HCT116 (cell line): ENCODE measurements around the gene SCAMP1. TPM values are rescaled to one million over a fixed set of nuclear protein-coding genes. Genes with fewer than 3 reads are reported as not detected.

Source experiments
- ATAC-seq: fragments of 200-7000 bp; cut with Tn5 transposase; 2 replicates; pipeline ENCODE4 v1.9.1; 2020; ENCODE audit warnings: mild to moderate bottlenecking, moderate library complexity
- BruUV-seq: library from RNA; stranded (reverse); fragments of 400-500 nt; replicated peaks from 2 replicates; lab custom pipeline; 2021; lab: Mats Ljungman, UMichigan
- CTCF ChIA-PET: fragments of 300-600 bp; sonication (Branson Sonifier 250); formaldehyde crosslinking; loops from one replicate; lab custom pipeline; 2021; ENCODE audit warnings: antibody characterized with exemption; lab: Charles Lee
- POLR2A ChIA-PET: fragments of 300-600, 350-600 bp; sonication (Branson Sonifier 250); formaldehyde crosslinking; loops from one replicate; lab custom pipeline; 2021; ENCODE audit warnings: antibody characterized with exemption; lab: Charles Lee
- RAD21 ChIA-PET, 2 experiments: fragments of 300-600 bp; sonication (Branson Sonifier 250); formaldehyde crosslinking; loops; one replicate each; lab custom pipeline; 2023; ENCODE audit warnings: low total read pairs in 2 of 2; ENCODE audit not compliant: uncharacterized antibody in 2 of 2, unreplicated experiment in 2 of 2, low non-redundant PET in 1 of 2; lab: Charles Lee
- DNase-seq: peaks from one replicate; pipeline ENCODE4 v3.0.0-alpha.2; 2010; ENCODE audit warnings: low read depth, low spot score
- H2AFZ ChIP-seq: fragments of 200-600 bp; shearing (Covaris generic), sonication (generic); 2 replicates; pipeline ENCODE4 v1.6.1; 2017; ENCODE audit warnings: low read depth, mixed run types, mixed read lengths, antibody characterized with exemption, low read length; ENCODE audit not compliant: poor library complexity, severe bottlenecking
- H3K27ac ChIP-seq: 2 replicates; pipeline ENCODE4 v1.5.1; 2012; ENCODE audit warnings: low read depth, low read length
- H3K27me3 ChIP-seq: fragments of 200-600 bp; sonication (generic); 2 replicates; pipeline ENCODE4 v1.6.1; 2016; ENCODE audit warnings: mixed run types, low read length, mixed read lengths; ENCODE audit not compliant: insufficient read depth
- H3K36me3 ChIP-seq, 2 experiments: fragments of 200-500 bp in 1 of 2; fragments of 200-600 bp in 1 of 2; sonication (Bioruptor generic) in 1 of 2; sonication (generic) in 1 of 2; 2 replicates each; pipeline versions ENCODE4 v1.5.1 to v1.6.1; 2014 to 2016; ENCODE audit warnings: low read length in 2 of 2, inconsistent platforms in 1 of 2, mixed read lengths in 1 of 2, mixed run types in 1 of 2; ENCODE audit not compliant: insufficient read depth in 2 of 2, control insufficient read depth in 1 of 2
- H3K4me1 ChIP-seq, 2 experiments: fragments of 200-600 bp in 1 of 2; sonication (generic) in 1 of 2; 2 replicates each; pipeline versions ENCODE4 v1.5.1 to v1.6.1; 2012 to 2017; ENCODE audit warnings: low read length in 2 of 2, inconsistent platforms in 1 of 2, mild to moderate bottlenecking in 1 of 2, mixed read lengths in 1 of 2, mixed run types in 1 of 2, moderate library complexity in 1 of 2; ENCODE audit not compliant: insufficient read depth in 2 of 2, control insufficient read depth in 1 of 2
- H3K4me2 ChIP-seq: fragments of 200-600 bp; sonication (generic); 2 replicates; pipeline ENCODE4 v1.6.1; 2017; ENCODE audit warnings: mixed run types, low read length, mixed read lengths
- H3K4me3 ChIP-seq, 2 experiments: fragments of 200-600 bp in 1 of 2; sonication (generic) in 1 of 2; replicated peaks in 1 of 2; 2 replicates each; pipeline ENCODE4 v1.5.1; 2011 to 2016; ENCODE audit warnings: low read length in 2 of 2, control low read depth in 1 of 2, low read depth in 1 of 2, mild to moderate bottlenecking in 1 of 2, mixed read lengths in 1 of 2, mixed run types in 1 of 2
- H3K79me2 ChIP-seq: fragments of 200-600 bp; sonication (generic); 2 replicates; pipeline ENCODE4 v1.6.1; 2017; ENCODE audit warnings: mild to moderate bottlenecking, mixed run types, low read length, moderate library complexity, mixed read lengths; ENCODE audit not compliant: insufficient read depth
- H3K9ac ChIP-seq: fragments of 200-600 bp; sonication (generic); 2 replicates; pipeline ENCODE4 v1.6.1; 2016; ENCODE audit warnings: low read length, mixed read lengths
- H3K9me2 ChIP-seq: fragments of 200-600 bp; sonication (generic), shearing (Covaris generic); 2 replicates; pipeline ENCODE4 v1.6.1; 2017; ENCODE audit warnings: mixed run types, mild to moderate bottlenecking, moderate library complexity; ENCODE audit not compliant: insufficient read depth
- H3K9me3 ChIP-seq, 2 experiments: fragments of 200-500 bp in 1 of 2; fragments of 200-600 bp in 1 of 2; sonication (Bioruptor generic) in 1 of 2; sonication (generic) in 1 of 2; 2 replicates each; pipeline ENCODE4 v1.6.1; 2014 to 2017; ENCODE audit warnings: low read length in 2 of 2, mixed read lengths in 2 of 2, inconsistent platforms in 1 of 2, low read depth in 1 of 2, mild to moderate bottlenecking in 1 of 2, mixed run types in 1 of 2, moderate library complexity in 1 of 2; ENCODE audit not compliant: control insufficient read depth in 1 of 2, insufficient read depth in 1 of 2
- H4K20me1 ChIP-seq: fragments of 200-600 bp; sonication (generic), shearing (Covaris generic); 2 replicates; pipeline ENCODE4 v1.6.1; 2017; ENCODE audit warnings: mixed run types, mild to moderate bottlenecking, moderate library complexity; ENCODE audit not compliant: insufficient read depth
- CBX3 ChIP-seq: IDR thresholded peaks from 2 replicates; pipeline ENCODE4 v1.6.1; 2012; ENCODE audit warnings: low read depth
- CEBPB ChIP-seq: IDR thresholded peaks from 2 replicates; pipeline ENCODE4 v1.6.1; 2012; ENCODE audit warnings: low read depth
- EGR1 ChIP-seq: IDR thresholded peaks from 2 replicates; pipeline ENCODE4 v1.6.1; 2012; ENCODE audit warnings: low read depth
- ELF1 ChIP-seq: IDR thresholded peaks from 2 replicates; pipeline ENCODE4 v1.6.1; 2012; ENCODE audit warnings: low read depth, borderline replicate concordance
- EZH2 ChIP-seq: fragments of 200-600 bp; sonication (generic); IDR thresholded peaks from 2 replicates; pipeline ENCODE4 v1.6.1; 2017; ENCODE audit warnings: antibody characterized with exemption, mixed run types
- FOSL1 ChIP-seq: IDR thresholded peaks from 2 replicates; pipeline ENCODE4 v1.6.1; 2012; ENCODE audit warnings: low read depth
- JUND ChIP-seq: IDR thresholded peaks from 2 replicates; pipeline ENCODE4 v1.6.1; 2012
- POLR2A ChIP-seq: IDR thresholded peaks from 2 replicates; pipeline ENCODE4 v1.7.0; 2011; ENCODE audit warnings: borderline replicate concordance; ENCODE audit not compliant: insufficient read depth, insufficient read length; ENCODE audit errors: extremely low read depth
- POLR2AphosphoS5 ChIP-seq: IDR thresholded peaks from 2 replicates; pipeline ENCODE4 v1.6.1; 2011; ENCODE audit warnings: mild to moderate bottlenecking, low read depth, low read length, moderate library complexity
- SP1 ChIP-seq: IDR thresholded peaks from 2 replicates; pipeline ENCODE4 v1.6.1; 2012; ENCODE audit warnings: low read depth
- YY1 ChIP-seq: IDR thresholded peaks from 2 replicates; pipeline ENCODE4 v1.6.1; 2011; ENCODE audit warnings: low read length, low read depth, moderate library complexity, mild to moderate bottlenecking; ENCODE audit not compliant: insufficient replicate concordance; ENCODE audit errors: extremely low read depth
- ZFX ChIP-seq: fragments of 450-650 bp; IDR thresholded peaks from 2 replicates; pipeline ENCODE4 v1.6.1; 2017
- ZNF274 ChIP-seq: fragments of 200-500 bp; sonication (Bioruptor generic); IDR thresholded peaks from 2 replicates; pipeline ENCODE4 v1.6.1; 2014; ENCODE audit warnings: mild to moderate bottlenecking, low read depth, low read length, inconsistent platforms
- intact Hi-C: fragments of 100-400 bp; cut with micrococcal nuclease; formaldehyde crosslinking; loops from 2 replicates; pipeline ENCODE4 v1.10.0; 2022
- total RNA-seq: library from RNA; stranded (reverse); gene quantifications from one replicate; pipeline ENCODE4 v1.2.1, GENCODE V29; 2021; ENCODE audit not compliant: unreplicated experiment
- TF ChIP-seq, protein P1 (sequence below): IDR thresholded peaks from 2 replicates; pipeline ENCODE4 v1.6.1; 2011; ENCODE audit warnings: mild to moderate bottlenecking, low read length, moderate library complexity; ENCODE audit not compliant: insufficient replicate concordance; ENCODE audit errors: extremely low read depth
- TF ChIP-seq, protein P2 (sequence below), 3 experiments: fragments of 200-600 bp in 1 of 3; sonication (generic) in 1 of 3; IDR thresholded peaks in 2 of 3; conservative IDR thresholded peaks in 1 of 3; 2 replicates each; pipeline ENCODE4 v1.5.1; 2012 to 2017; ENCODE audit warnings: low read depth in 2 of 3, low read length in 2 of 3, antibody characterized with exemption in 1 of 3, borderline replicate concordance in 1 of 3, control low read depth in 1 of 3, mild to moderate bottlenecking in 1 of 3, mixed read lengths in 1 of 3, mixed run types in 1 of 3, moderate library complexity in 1 of 3; ENCODE audit not compliant: insufficient read depth in 1 of 3
- TF ChIP-seq, protein P3 (sequence below): IDR thresholded peaks from 2 replicates; pipeline ENCODE4 v1.6.1; 2012; ENCODE audit warnings: low read depth

SCAMP1 gene
- total RNA-seq, 1 experiment from 2014 or later, result 46.4 TPM

DNA sequence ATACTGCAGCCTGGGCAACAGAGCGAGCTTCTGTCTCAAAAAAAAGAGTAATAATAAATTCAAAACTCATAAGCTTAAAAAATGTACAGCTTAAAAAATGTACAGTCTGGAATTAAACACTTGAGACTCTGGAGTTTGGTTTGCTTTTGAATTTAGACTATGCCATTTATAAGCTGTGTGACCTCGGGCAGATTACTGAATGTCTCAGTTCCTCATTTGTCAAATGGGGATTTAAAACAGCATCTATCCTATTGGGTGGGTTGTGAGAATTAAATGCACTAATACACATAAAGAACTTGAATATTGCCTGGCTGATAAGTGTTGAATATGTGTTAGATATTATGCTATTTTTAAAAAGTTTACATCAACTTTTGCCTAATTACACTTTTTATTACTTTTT, 98.4 kb downstream of the SCAMP1 start:
- Histone ChIP-seq H3K36me3 (no peaks in the 10 kb centered on the region), H3K4me3 (no peak overlapping the region), H3K27me3 (no peaks in the 10 kb centered on the region), H3K27ac (no peak overlapping the region), H3K4me2 (no peak overlapping the region), H4K20me1 (no peaks in the 10 kb centered on the region), H3K9ac (no peak overlapping the region), H3K79me2 (no peaks in the 10 kb centered on the region), H2AFZ (no peak overlapping the region), H3K9me2 (no peaks in the 10 kb centered on the region), H3K4me1 (no peaks in the 10 kb centered on the region), H3K9me3 (no peaks in the 10 kb centered on the region)
- ChIA-PET CTCF (interaction anchor here (0.8 kb wide), 1 partner anchor 9 kb away, joined by 3 read pairs; no protein-coding TSS in a partner anchor), POLR2A (no interaction called here), RAD21 (no interaction called here)
- intact Hi-C loops, result no loop called here
- ATAC-seq (no peak), DNase-seq (no peak)
- TF ChIP-seq CBX3 (no peak), SP1 (no peak), EGR1 (no peak), POLR2AphosphoS5 (no peak), POLR2A (no peak), JUND (no peak), ZNF274 (no peak), CEBPB (no peak), EZH2 (no peak), FOSL1 (no peak), YY1 (no peak), ZFX (no peak), ELF1 (no peak)
- TF ChIP-seq, protein P1, sequence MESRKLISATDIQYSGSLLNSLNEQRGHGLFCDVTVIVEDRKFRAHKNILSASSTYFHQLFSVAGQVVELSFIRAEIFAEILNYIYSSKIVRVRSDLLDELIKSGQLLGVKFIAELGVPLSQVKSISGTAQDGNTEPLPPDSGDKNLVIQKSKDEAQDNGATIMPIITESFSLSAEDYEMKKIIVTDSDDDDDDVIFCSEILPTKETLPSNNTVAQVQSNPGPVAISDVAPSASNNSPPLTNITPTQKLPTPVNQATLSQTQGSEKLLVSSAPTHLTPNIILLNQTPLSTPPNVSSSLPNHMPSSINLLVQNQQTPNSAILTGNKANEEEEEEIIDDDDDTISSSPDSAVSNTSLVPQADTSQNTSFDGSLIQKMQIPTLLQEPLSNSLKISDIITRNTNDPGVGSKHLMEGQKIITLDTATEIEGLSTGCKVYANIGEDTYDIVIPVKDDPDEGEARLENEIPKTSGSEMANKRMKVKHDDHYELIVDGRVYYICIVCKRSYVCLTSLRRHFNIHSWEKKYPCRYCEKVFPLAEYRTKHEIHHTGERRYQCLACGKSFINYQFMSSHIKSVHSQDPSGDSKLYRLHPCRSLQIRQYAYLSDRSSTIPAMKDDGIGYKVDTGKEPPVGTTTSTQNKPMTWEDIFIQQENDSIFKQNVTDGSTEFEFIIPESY, result no peak
- TF ChIP-seq, protein P2, sequence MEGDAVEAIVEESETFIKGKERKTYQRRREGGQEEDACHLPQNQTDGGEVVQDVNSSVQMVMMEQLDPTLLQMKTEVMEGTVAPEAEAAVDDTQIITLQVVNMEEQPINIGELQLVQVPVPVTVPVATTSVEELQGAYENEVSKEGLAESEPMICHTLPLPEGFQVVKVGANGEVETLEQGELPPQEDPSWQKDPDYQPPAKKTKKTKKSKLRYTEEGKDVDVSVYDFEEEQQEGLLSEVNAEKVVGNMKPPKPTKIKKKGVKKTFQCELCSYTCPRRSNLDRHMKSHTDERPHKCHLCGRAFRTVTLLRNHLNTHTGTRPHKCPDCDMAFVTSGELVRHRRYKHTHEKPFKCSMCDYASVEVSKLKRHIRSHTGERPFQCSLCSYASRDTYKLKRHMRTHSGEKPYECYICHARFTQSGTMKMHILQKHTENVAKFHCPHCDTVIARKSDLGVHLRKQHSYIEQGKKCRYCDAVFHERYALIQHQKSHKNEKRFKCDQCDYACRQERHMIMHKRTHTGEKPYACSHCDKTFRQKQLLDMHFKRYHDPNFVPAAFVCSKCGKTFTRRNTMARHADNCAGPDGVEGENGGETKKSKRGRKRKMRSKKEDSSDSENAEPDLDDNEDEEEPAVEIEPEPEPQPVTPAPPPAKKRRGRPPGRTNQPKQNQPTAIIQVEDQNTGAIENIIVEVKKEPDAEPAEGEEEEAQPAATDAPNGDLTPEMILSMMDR (IDR thresholded peaks at IDR 0.05 in 2 of 3, conservative IDR thresholded peaks at IDR 0.05 in 1 of 3; ENCODE audit: borderline replicate concordance in 1 of 3, insufficient read depth in 1 of 3, low read depth in 2 of 3, low read length in 2 of 3), result no peak
- TF ChIP-seq, protein P3, sequence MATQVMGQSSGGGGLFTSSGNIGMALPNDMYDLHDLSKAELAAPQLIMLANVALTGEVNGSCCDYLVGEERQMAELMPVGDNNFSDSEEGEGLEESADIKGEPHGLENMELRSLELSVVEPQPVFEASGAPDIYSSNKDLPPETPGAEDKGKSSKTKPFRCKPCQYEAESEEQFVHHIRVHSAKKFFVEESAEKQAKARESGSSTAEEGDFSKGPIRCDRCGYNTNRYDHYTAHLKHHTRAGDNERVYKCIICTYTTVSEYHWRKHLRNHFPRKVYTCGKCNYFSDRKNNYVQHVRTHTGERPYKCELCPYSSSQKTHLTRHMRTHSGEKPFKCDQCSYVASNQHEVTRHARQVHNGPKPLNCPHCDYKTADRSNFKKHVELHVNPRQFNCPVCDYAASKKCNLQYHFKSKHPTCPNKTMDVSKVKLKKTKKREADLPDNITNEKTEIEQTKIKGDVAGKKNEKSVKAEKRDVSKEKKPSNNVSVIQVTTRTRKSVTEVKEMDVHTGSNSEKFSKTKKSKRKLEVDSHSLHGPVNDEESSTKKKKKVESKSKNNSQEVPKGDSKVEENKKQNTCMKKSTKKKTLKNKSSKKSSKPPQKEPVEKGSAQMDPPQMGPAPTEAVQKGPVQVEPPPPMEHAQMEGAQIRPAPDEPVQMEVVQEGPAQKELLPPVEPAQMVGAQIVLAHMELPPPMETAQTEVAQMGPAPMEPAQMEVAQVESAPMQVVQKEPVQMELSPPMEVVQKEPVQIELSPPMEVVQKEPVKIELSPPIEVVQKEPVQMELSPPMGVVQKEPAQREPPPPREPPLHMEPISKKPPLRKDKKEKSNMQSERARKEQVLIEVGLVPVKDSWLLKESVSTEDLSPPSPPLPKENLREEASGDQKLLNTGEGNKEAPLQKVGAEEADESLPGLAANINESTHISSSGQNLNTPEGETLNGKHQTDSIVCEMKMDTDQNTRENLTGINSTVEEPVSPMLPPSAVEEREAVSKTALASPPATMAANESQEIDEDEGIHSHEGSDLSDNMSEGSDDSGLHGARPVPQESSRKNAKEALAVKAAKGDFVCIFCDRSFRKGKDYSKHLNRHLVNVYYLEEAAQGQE, result no peak
- BruUV-seq, result no TSS peak
